Lower leg skin (tissue), 4 donors: ENCODE data around the gene TIGIT. TPM values are rescaled to one million over a fixed set of nuclear protein-coding genes. Genes with fewer than 3 reads are reported as not detected.

ENCODE experiments used
- DNase-seq, 2 donors: peaks; one replicate each; pipeline ENCODE4 v3.0.0-alpha.2; 2019; ENCODE audit warnings: low spot score in 2 of 2
- H3K4me3 ChIP-seq: fragments of 200-600 bp; sonication (generic); 2 replicates; pipeline ENCODE4 v1.5.1; 2017; ENCODE audit warnings: mild to moderate bottlenecking, low read depth; ENCODE audit not compliant: poor library complexity, severe bottlenecking
- POLR2A ChIP-seq, 2 donors: fragments of 450-650 bp; IDR thresholded peaks; one replicate each; pipeline ENCODE4 v1.6.1; 2016 to 2017; ENCODE audit warnings: antibody characterized with exemption in 2 of 2, mild to moderate bottlenecking in 1 of 2, moderate library complexity in 1 of 2
- WGBS, 2 donors: methylation state at CpG; one replicate each; pipeline ENCODE4 v1.1.5; 2018; 5-methylcytosine and 5-hydroxymethylcytosine counted together
- intact Hi-C: fragments of 100-400 bp; cut with DNase I; formaldehyde crosslinking; loops from one replicate; pipeline ENCODE4 v1.15.0; 2023; ENCODE audit warnings: low total_unique reads
- total RNA-seq, 4 donors: library from RNA; depleted of rRNA; stranded (reverse); fragments of >200 nt; gene quantifications; one replicate each; pipeline ENCODE4 v1.1.0, GENCODE V29; 2016
- TF ChIP-seq, protein P1 (sequence below), 3 donors: fragments of 450-650 bp; IDR thresholded peaks; one replicate each; pipeline ENCODE4 v1.5.1; 2016; ENCODE audit warnings: antibody characterized with exemption in 3 of 3, mild to moderate bottlenecking in 3 of 3, moderate library complexity in 2 of 3

Gene TIGIT
- total RNA-seq: 1 to 10 TPM in 1 of 4 donors, not detected in 3; 1.2 TPM

DNA sequence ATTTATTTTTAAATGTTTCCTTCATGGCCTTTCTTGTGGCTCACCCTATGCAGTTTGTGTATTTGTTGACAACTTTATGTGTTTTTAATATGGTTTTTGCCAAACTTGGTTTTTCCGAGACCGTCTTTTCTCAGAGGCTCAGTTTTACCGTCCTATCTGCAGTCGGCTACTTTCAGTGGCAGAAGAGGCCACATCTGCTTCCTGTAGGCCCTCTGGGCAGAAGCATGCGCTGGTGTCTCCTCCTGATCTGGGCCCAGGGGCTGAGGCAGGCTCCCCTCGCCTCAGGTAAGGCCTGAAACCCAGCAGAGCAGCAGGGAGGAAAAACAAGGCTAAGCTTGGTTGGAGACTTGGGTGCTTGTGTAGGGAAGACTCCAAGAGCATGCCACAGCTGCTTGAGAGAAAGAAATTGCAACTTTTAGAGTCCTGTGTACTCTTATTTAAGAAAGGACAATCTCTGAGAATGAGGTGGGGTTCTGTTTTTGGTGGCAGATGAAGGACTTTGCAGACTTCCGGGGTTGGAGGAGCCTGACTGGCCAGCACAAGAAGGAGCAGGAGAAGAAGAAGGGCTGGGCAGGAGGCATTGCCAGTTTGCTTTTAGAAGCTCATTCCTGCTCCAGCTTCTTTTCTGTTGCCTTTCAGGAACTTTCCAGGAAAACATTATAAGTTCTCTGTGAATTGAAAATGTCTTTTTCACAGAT lies at the start of gene TIGIT:
TIGIT (plus strand) TSS at position 191 of the 698 bp plus-strand sequence; CDS start at position 225, 34 bp downstream.
- WGBS, 2 donors: 86 to 96% methylated on average over 7 of the region's 7 CpGs
- intact Hi-C loops: no loop called here
- TF ChIP-seq, protein P1, sequence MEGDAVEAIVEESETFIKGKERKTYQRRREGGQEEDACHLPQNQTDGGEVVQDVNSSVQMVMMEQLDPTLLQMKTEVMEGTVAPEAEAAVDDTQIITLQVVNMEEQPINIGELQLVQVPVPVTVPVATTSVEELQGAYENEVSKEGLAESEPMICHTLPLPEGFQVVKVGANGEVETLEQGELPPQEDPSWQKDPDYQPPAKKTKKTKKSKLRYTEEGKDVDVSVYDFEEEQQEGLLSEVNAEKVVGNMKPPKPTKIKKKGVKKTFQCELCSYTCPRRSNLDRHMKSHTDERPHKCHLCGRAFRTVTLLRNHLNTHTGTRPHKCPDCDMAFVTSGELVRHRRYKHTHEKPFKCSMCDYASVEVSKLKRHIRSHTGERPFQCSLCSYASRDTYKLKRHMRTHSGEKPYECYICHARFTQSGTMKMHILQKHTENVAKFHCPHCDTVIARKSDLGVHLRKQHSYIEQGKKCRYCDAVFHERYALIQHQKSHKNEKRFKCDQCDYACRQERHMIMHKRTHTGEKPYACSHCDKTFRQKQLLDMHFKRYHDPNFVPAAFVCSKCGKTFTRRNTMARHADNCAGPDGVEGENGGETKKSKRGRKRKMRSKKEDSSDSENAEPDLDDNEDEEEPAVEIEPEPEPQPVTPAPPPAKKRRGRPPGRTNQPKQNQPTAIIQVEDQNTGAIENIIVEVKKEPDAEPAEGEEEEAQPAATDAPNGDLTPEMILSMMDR (IDR thresholded peaks at IDR 0.05): no peak
- no peak for TF ChIP-seq POLR2A (IDR thresholded peaks at IDR 0.05)
- H3K4me3 ChIP-seq: no peak within 1 kb of the TSS
- DNase-seq: no peak

DNA sequence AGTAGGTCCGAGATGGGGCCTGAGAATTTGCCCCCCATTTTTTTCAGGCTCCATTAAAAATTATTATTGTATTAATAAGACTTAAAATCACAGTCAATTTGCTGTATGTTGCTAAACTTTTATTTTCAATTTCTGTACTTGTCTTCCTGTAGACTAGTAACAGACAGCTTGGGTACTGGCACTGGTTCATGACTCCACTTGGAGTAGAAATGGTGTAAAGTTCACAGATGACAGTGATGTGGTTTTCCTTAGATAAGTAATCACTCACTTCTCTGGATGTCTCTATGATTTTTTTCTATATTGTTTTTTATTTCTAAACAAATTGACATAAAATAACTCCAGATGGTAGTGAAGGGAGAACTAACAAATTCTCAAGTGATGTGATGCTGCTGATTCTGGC lies 40.9 kb upstream of the TIGIT start:
- WGBS, 2 donors: 78 to 92% methylated on average over 1 of the region's 1 CpG
- no peak for DNase-seq
- H3K4me3 ChIP-seq: no peak overlapping the region
- intact Hi-C loops: no loop called here
- TF ChIP-seq, protein P1 (IDR thresholded peaks at IDR 0.05): no peak
- TF ChIP-seq POLR2A (IDR thresholded peaks at IDR 0.05): no peak

DNA sequence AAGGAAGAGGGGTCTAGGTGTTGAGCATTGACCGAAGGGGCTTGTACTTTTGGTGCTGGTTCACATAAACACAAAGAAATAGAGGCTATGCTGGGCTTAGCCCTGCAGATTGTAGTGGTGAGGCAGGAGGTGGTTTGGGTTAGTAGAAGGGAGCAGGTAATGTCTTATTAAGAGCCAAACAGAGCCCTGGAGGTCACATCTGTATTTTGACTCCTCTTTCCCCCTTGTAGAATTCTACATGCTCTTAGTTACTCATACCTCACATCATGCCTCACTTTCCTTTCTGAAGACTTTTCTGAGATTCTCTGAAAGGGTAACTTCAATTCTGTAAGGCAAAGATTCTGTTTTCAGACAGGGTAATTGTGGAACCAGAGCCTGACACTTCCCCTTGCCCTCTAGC lies 40.3 kb upstream of the TIGIT start:
- intact Hi-C loops: no loop called here
- H3K4me3 ChIP-seq: no peak overlapping the region
- 84 to 86% methylated on average over 1 of the region's 1 CpG for WGBS, 2 donors
- no peak for TF ChIP-seq POLR2A (IDR thresholded peaks at IDR 0.05)
- TF ChIP-seq, protein P1 (IDR thresholded peaks at IDR 0.05): no peak
- no peak for DNase-seq

DNA sequence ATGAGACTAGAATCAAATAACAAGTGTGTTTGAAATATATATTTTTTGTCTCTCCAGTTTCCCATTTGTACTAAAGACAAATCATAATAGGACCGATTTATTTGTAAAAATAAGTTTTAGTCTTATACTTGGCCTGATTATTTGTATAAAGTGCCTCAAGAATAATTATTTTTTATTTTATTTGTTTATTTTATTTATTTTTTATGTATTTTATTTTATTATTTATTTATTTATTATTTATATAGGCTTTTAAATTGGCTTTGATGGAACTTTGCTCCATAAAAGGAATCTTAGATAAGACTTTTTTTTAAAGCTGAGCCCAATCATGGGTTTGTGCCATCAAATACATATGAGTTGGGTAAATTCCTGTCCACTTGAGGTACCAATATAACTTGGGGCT lies 34.3 kb upstream of the TIGIT start:
- intact Hi-C loops: no loop called here
- 92 to 96% methylated on average over 1 of the region's 1 CpG for WGBS, 2 donors
- TF ChIP-seq, protein P1 (IDR thresholded peaks at IDR 0.05): no peak
- TF ChIP-seq POLR2A (IDR thresholded peaks at IDR 0.05): no peak
- no peak overlapping the region for H3K4me3 ChIP-seq
- DNase-seq: no peak

DNA sequence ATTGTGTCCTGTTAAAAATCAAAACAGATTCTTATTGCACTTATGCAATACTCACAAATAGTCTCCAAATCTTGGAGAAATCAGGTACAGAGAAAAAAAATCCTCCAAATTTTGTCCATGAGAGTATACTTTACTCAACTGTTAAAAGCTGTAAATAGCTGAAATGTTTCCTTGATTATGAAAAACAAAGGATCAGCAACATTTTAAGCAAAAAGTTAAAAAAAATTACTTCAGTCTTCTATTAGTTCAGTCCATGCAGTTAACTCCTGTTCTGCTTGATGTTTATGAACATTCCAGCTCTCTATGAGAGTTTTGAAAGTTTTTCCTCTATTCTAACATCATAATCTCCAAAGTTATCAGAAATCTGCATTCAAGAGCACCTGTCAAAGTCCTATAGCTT lies 33.7 kb upstream of the TIGIT start:
- intact Hi-C loops: no loop called here
- TF ChIP-seq, protein P1 (IDR thresholded peaks at IDR 0.05): no peak
- no peak for TF ChIP-seq POLR2A (IDR thresholded peaks at IDR 0.05)
- no peak overlapping the region for H3K4me3 ChIP-seq
- no peak for DNase-seq

DNA sequence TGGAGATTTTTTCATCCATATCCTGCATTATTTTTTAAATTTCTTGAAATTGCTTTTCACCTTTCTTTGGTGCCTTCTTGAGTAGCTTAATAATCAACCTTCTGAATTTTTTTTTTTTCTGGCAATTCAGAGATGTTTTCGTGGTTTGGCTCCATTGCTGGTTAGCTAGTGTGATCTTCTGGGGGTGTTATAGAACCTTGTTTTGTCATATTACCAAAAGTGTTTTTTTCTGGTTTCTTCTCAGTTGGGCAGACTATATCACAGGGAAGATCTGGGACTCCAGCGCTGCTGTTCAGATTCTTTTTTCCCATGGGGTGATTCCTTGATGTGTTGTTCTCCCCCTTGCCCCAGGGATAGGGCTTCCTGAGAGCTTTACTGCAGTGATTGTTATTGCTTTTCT lies 23.8 kb upstream of the TIGIT start:
- no peak for TF ChIP-seq POLR2A (IDR thresholded peaks at IDR 0.05)
- TF ChIP-seq, protein P1 (IDR thresholded peaks at IDR 0.05): no peak
- 89 to 100% methylated on average over 2 of the region's 2 CpGs for WGBS, 2 donors
- H3K4me3 ChIP-seq: no peak overlapping the region
- DNase-seq: no peak
- intact Hi-C loops: no loop called here
